HL-60 (cell line): Measurements from ENCODE around the gene TTC9.

Experiments
- DNase-seq, 2 experiments: peaks; one replicate each; pipeline ENCODE4 v3.0.0-alpha.2; 2010 to 2020; ENCODE audit warnings: low read depth in 1 of 2, low spot score in 1 of 2
- H3K27ac ChIP-seq: fragments of 250-450 bp; sonication (Bioruptor Pico); replicated peaks from 2 replicates; pipeline ENCODE4 v1.5.1; 2020; ENCODE audit warnings: mild to moderate bottlenecking, moderate library complexity
- H3K27me3 ChIP-seq: fragments of 250-450 bp; sonication (Bioruptor Pico); 2 replicates; pipeline ENCODE4 v1.5.1; 2021; ENCODE audit warnings: mild to moderate bottlenecking, moderate library complexity; ENCODE audit not compliant: insufficient read depth, poor library complexity, severe bottlenecking
- H3K4me3 ChIP-seq: replicated peaks from 2 replicates; pipeline ENCODE4 v1.5.1; 2011; ENCODE audit warnings: mild to moderate bottlenecking, control low read depth, low read length; ENCODE audit not compliant: insufficient read depth
- GABPA ChIP-seq: IDR thresholded peaks from 2 replicates; pipeline ENCODE4 v1.6.1; 2012; ENCODE audit warnings: low read depth
- POLR2AphosphoS5 ChIP-seq: IDR thresholded peaks from 2 replicates; pipeline ENCODE4 v1.6.1; 2012; ENCODE audit warnings: low read depth
- SPI1 ChIP-seq: IDR thresholded peaks from 2 replicates; pipeline ENCODE4 v1.6.1; 2012; ENCODE audit warnings: low read depth, mild to moderate bottlenecking, borderline replicate concordance
- TF ChIP-seq, protein P1 (sequence below): IDR thresholded peaks from 2 replicates; pipeline ENCODE4 v1.6.1; 2012; ENCODE audit warnings: low read depth; ENCODE audit not compliant: insufficient replicate concordance
- TF ChIP-seq, protein P2 (sequence below): IDR thresholded peaks from one replicate; pipeline ENCODE4 v1.5.1; 2011; ENCODE audit warnings: low read length, control low read depth, inconsistent platforms; ENCODE audit not compliant: insufficient read depth

Gene TTC9

GRCh38 chr14:70642303-70643235 lies 853 bp downstream of the TTC9 start:
- TF ChIP-seq, protein P1, sequence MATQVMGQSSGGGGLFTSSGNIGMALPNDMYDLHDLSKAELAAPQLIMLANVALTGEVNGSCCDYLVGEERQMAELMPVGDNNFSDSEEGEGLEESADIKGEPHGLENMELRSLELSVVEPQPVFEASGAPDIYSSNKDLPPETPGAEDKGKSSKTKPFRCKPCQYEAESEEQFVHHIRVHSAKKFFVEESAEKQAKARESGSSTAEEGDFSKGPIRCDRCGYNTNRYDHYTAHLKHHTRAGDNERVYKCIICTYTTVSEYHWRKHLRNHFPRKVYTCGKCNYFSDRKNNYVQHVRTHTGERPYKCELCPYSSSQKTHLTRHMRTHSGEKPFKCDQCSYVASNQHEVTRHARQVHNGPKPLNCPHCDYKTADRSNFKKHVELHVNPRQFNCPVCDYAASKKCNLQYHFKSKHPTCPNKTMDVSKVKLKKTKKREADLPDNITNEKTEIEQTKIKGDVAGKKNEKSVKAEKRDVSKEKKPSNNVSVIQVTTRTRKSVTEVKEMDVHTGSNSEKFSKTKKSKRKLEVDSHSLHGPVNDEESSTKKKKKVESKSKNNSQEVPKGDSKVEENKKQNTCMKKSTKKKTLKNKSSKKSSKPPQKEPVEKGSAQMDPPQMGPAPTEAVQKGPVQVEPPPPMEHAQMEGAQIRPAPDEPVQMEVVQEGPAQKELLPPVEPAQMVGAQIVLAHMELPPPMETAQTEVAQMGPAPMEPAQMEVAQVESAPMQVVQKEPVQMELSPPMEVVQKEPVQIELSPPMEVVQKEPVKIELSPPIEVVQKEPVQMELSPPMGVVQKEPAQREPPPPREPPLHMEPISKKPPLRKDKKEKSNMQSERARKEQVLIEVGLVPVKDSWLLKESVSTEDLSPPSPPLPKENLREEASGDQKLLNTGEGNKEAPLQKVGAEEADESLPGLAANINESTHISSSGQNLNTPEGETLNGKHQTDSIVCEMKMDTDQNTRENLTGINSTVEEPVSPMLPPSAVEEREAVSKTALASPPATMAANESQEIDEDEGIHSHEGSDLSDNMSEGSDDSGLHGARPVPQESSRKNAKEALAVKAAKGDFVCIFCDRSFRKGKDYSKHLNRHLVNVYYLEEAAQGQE = no peak
- TF ChIP-seq SPI1 (no peak), POLR2AphosphoS5 (no peak), GABPA (no peak)
- TF ChIP-seq, protein P2, sequence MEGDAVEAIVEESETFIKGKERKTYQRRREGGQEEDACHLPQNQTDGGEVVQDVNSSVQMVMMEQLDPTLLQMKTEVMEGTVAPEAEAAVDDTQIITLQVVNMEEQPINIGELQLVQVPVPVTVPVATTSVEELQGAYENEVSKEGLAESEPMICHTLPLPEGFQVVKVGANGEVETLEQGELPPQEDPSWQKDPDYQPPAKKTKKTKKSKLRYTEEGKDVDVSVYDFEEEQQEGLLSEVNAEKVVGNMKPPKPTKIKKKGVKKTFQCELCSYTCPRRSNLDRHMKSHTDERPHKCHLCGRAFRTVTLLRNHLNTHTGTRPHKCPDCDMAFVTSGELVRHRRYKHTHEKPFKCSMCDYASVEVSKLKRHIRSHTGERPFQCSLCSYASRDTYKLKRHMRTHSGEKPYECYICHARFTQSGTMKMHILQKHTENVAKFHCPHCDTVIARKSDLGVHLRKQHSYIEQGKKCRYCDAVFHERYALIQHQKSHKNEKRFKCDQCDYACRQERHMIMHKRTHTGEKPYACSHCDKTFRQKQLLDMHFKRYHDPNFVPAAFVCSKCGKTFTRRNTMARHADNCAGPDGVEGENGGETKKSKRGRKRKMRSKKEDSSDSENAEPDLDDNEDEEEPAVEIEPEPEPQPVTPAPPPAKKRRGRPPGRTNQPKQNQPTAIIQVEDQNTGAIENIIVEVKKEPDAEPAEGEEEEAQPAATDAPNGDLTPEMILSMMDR = no peak
- Histone ChIP-seq H3K27me3 (no peaks in the 10 kb centered on the region), H3K4me3 (peak overlapping the region; percentile 52), H3K27ac (no peak overlapping the region)
- DNase-seq = no peak

- Histone ChIP-seq H3K27me3 (no peaks in the 10 kb centered on the region), H3K27ac (no peak overlapping the region), H3K4me3 (no peak overlapping the region)
- TF ChIP-seq SPI1 (no peak), POLR2AphosphoS5 (no peak), GABPA (no peak)
- TF ChIP-seq, protein P2 = no peak
- TF ChIP-seq, protein P1 = no peak
- DNase-seq = no peak
Measured at GRCh38 chr14:70643967-70644366, 2.3 kb downstream of the TTC9 start.

GRCh38 chr14:70645892-70646291 lies 4.2 kb downstream of the TTC9 start:
- no peak overlapping the region for H3K27ac ChIP-seq
- no peaks in the 10 kb centered on the region for H3K27me3 ChIP-seq
- DNase-seq = no peak
- no peak overlapping the region for H3K4me3 ChIP-seq
- TF ChIP-seq, protein P1 = no peak
- TF ChIP-seq GABPA (no peak), POLR2AphosphoS5 (no peak), SPI1 (no peak)
- TF ChIP-seq, protein P2 = no peak
